GM12878 (cell line): ENCODE results near the gene CAMTA1. TPM values are rescaled to one million over a fixed set of nuclear protein-coding genes. Genes with fewer than 3 reads are reported as not detected.

Experiments
- ATAC-seq: fragments of 200-7000 bp; cut with Tn5 transposase; 3 replicates; pipeline ENCODE4 v1.9.1; 2020; ENCODE audit warnings: mild to moderate bottlenecking, moderate library complexity
- BruUV-seq: library from RNA; stranded (reverse); fragments of 400-500 nt; replicated peaks from 2 replicates; lab custom pipeline; 2021; lab: Mats Ljungman, UMichigan
- CTCF ChIA-PET: fragments of 300-600 bp; sonication (Branson Sonifier 250); formaldehyde crosslinking; extraction: SDS; loops from one replicate; lab custom pipeline; 2021; ENCODE audit warnings: inconsistent platforms; lab: Yijun Ruan, JAX
- POLR2A ChIA-PET: fragments of 350-600 bp; formaldehyde crosslinking; extraction: SDS; loops from one replicate; lab custom pipeline; 2021; ENCODE audit warnings: inconsistent platforms; lab: Charles Lee
- RAD21 ChIA-PET: fragments of 300-600 bp; sonication (Branson Sonifier 250); formaldehyde crosslinking; loops from one replicate; lab custom pipeline; 2023; ENCODE audit warnings: antibody characterized with exemption; ENCODE audit not compliant: unreplicated experiment; lab: Charles Lee
- SMC1A ChIA-PET: fragments of 300-600 bp; sonication (Branson Sonifier 250); formaldehyde crosslinking; loops from one replicate; lab custom pipeline; 2023; ENCODE audit not compliant: unreplicated experiment, uncharacterized antibody; lab: Charles Lee
- DNase-seq: peaks from one replicate; pipeline ENCODE4 v3.0.0-alpha.2; 2011; ENCODE audit warnings: low read depth, low spot score
- FAIRE-seq: peaks from 3 replicates; lab custom pipeline; 2011; peaks lifted over from hg19 to GRCh38; lab: Jason Lieb, UNC
- H2AFZ ChIP-seq: 2 replicates; pipeline ENCODE4 v1.6.0; 2011; ENCODE audit warnings: low read depth, low read length, control low read depth; ENCODE audit not compliant: control insufficient read depth
- H3K27ac ChIP-seq: 2 replicates; pipeline ENCODE4 v1.5.1; 2011; ENCODE audit warnings: control low read depth; ENCODE audit not compliant: control insufficient read depth, insufficient read depth
- H3K27me3 ChIP-seq, 2 experiments: replicated peaks in 1 of 2; 2 replicates each; pipeline versions ENCODE4 v1.6.0 to v1.6.1; 2011; ENCODE audit warnings: low read length in 1 of 2; ENCODE audit not compliant: control insufficient read depth in 2 of 2, insufficient read depth in 2 of 2
- H3K36me3 ChIP-seq, 2 experiments: 2 replicates each; pipeline ENCODE4 v1.5.1; 2011; ENCODE audit warnings: low read length in 1 of 2; ENCODE audit not compliant: control insufficient read depth in 2 of 2, insufficient read depth in 2 of 2
- H3K4me1 ChIP-seq: 2 replicates; pipeline ENCODE4 v1.6.1; 2011; ENCODE audit warnings: mild to moderate bottlenecking, low read length, moderate library complexity, mixed read lengths; ENCODE audit not compliant: control insufficient read depth, insufficient read depth
- H3K4me2 ChIP-seq: 2 replicates; pipeline ENCODE4 v1.6.0; 2011; ENCODE audit warnings: control low read depth; ENCODE audit not compliant: control insufficient read depth, insufficient read depth
- H3K4me3 ChIP-seq: fragments of 200-600 bp; sonication (generic); 2 replicates; pipeline ENCODE4 v1.5.1; 2016
- H3K79me2 ChIP-seq: 2 replicates; pipeline ENCODE4 v1.6.0; 2011; ENCODE audit warnings: low read length; ENCODE audit not compliant: control insufficient read depth, insufficient read depth
- H3K9ac ChIP-seq: 2 replicates; pipeline ENCODE4 v1.8.0; 2011; ENCODE audit warnings: low read length, control low read depth, mixed read lengths; ENCODE audit not compliant: control insufficient read depth, insufficient read depth
- H3K9me3 ChIP-seq: replicated peaks from 3 replicates; pipeline ENCODE4 v1.5.1; 2011; ENCODE audit warnings: mild to moderate bottlenecking, low read length; ENCODE audit not compliant: control insufficient read depth, insufficient read depth
- H4K20me1 ChIP-seq: 2 replicates; pipeline ENCODE4 v1.6.0; 2011; ENCODE audit not compliant: control insufficient read depth, insufficient read depth
- BCLAF1 ChIP-seq: fragments of 450-650 bp; IDR thresholded peaks from 2 replicates; pipeline ENCODE4 v1.6.1; 2017; ENCODE audit warnings: antibody characterized with exemption, mild to moderate bottlenecking, moderate library complexity
- CBFB ChIP-seq: IDR thresholded peaks from 2 replicates; pipeline ENCODE4 v1.6.1; 2016; ENCODE audit warnings: antibody characterized with exemption, low read depth
- IRF4 ChIP-seq: IDR thresholded peaks from 2 replicates; pipeline ENCODE4 v1.6.1; 2011; ENCODE audit warnings: low read depth, low read length
- JUND ChIP-seq: IDR thresholded peaks from 2 replicates; pipeline ENCODE4 v1.6.1; 2012; ENCODE audit warnings: low read depth, mild to moderate bottlenecking, low read length, improper control_type of control experiment, moderate library complexity
- MYC ChIP-seq: IDR thresholded peaks from 2 replicates; pipeline ENCODE4 v1.6.1; 2011; ENCODE audit warnings: mild to moderate bottlenecking, low read length, moderate library complexity, inconsistent platforms; ENCODE audit not compliant: insufficient read depth, insufficient replicate concordance, insufficient read length, severe bottlenecking
- NR2C2 ChIP-seq: IDR thresholded peaks from 2 replicates; pipeline ENCODE4 v1.6.1; 2011; ENCODE audit warnings: borderline replicate concordance, low read depth; ENCODE audit not compliant: control insufficient read depth, insufficient read length
- RB1 ChIP-seq: fragments of 450-650 bp; formaldehyde crosslinking; IDR thresholded peaks from 2 replicates; pipeline ENCODE4 v1.6.1; 2017; ENCODE audit warnings: mild to moderate bottlenecking, borderline replicate concordance
- SIN3A ChIP-seq: IDR thresholded peaks from 2 replicates; pipeline ENCODE4 v1.6.1; 2012; ENCODE audit warnings: low read depth, low read length, improper control_type of control experiment
- TCF12 ChIP-seq: IDR thresholded peaks from 2 replicates; pipeline ENCODE4 v1.6.1; 2011; ENCODE audit warnings: low read depth, mild to moderate bottlenecking, low read length
- ZNF207 ChIP-seq: fragments of 450-650 bp; IDR thresholded peaks from 2 replicates; pipeline ENCODE4 v1.6.1; 2014; ENCODE audit warnings: antibody characterized with exemption, mild to moderate bottlenecking, borderline replicate concordance
- ZNF384 ChIP-seq: IDR thresholded peaks from 2 replicates; pipeline ENCODE4 v1.6.1; 2012; ENCODE audit warnings: low read depth, mild to moderate bottlenecking, low read length, improper control_type of control experiment, borderline replicate concordance
- WGBS: methylation state at CpG from one replicate; pipeline ENCODE4 v1.1.6; 2016; ENCODE audit warnings: low lambda C conversion rate; ENCODE audit not compliant: insufficient replicate concordance, insufficient coverage; ENCODE audit errors: missing lambda C conversion rate; 5-methylcytosine and 5-hydroxymethylcytosine counted together
- in situ Hi-C: fragments of 300-500 bp; cut with MboI; formaldehyde crosslinking; loops from 9 replicates; pipeline ENCODE4 v1.14.3; 2018; ENCODE audit warnings: mixed read lengths
- intact Hi-C: fragments of 100-400 bp; cut with micrococcal nuclease; formaldehyde crosslinking; loops from one replicate; pipeline ENCODE4 v1.14.2; 2022; ENCODE audit not compliant: unreplicated experiment
- polyA plus RNA-seq, 11 experiments: library from polyadenylated mRNA; depleted of rRNA in 4 of 11; unstranded in 6 of 11; stranded (reverse) in 5 of 11; fragments of >200 nt; fragmentation: Nextera tagmentation in 4 of 11; fragmentation: Illumina TruSeq in 1 of 11; extraction: Ambion mirVana in 4 of 11; extraction: Trizol in 1 of 11; gene quantifications; 1 replicate in 1 of 11; 2 replicates in 10 of 11; pipeline versions ENCODE4 v1.2.1 to v1.2.3, GENCODE V29; 2011 to 2016; ENCODE audit warnings: inconsistent platforms in 2 of 11, missing spikeins in 2 of 11, low read depth in 1 of 11
- total RNA-seq, 4 experiments: library from RNA; depleted of rRNA in 3 of 4; stranded (reverse); fragments of >200 nt in 3 of 4; fragmentation: Illumina TruSeq in 1 of 4; extraction: Trizol in 1 of 4; gene quantifications; 2 replicates each; pipeline versions ENCODE4 v1.2.1 to v1.2.3, GENCODE V29; 2013 to 2021
- TF ChIP-seq, protein P1 (sequence below): fragments of 450-650 bp; IDR thresholded peaks from 2 replicates; pipeline ENCODE4 v1.6.1; 2016; ENCODE audit warnings: mild to moderate bottlenecking, moderate library complexity, borderline replicate concordance

CAMTA1 gene
- total and polyA plus RNA-seq, 10 of the 15 experiments (the other 5 are each of a cell fraction or from before 2014, with no cell fraction given), result 37.7 to 148 (median 76.4) TPM

- TF ChIP-seq SIN3A (no peak), ZNF384 (no peak), JUND (no peak), MYC (no peak)
- TF ChIP-seq, all 136 proteins: peak for 0
Observed at GRCh38 chr1:7587108-7587772, 802.0 kb downstream of the CAMTA1 start (continued).

GRCh38 chr1:7587773-7588456 is 802.7 kb downstream of the CAMTA1 start:
- TF ChIP-seq, protein P1, sequence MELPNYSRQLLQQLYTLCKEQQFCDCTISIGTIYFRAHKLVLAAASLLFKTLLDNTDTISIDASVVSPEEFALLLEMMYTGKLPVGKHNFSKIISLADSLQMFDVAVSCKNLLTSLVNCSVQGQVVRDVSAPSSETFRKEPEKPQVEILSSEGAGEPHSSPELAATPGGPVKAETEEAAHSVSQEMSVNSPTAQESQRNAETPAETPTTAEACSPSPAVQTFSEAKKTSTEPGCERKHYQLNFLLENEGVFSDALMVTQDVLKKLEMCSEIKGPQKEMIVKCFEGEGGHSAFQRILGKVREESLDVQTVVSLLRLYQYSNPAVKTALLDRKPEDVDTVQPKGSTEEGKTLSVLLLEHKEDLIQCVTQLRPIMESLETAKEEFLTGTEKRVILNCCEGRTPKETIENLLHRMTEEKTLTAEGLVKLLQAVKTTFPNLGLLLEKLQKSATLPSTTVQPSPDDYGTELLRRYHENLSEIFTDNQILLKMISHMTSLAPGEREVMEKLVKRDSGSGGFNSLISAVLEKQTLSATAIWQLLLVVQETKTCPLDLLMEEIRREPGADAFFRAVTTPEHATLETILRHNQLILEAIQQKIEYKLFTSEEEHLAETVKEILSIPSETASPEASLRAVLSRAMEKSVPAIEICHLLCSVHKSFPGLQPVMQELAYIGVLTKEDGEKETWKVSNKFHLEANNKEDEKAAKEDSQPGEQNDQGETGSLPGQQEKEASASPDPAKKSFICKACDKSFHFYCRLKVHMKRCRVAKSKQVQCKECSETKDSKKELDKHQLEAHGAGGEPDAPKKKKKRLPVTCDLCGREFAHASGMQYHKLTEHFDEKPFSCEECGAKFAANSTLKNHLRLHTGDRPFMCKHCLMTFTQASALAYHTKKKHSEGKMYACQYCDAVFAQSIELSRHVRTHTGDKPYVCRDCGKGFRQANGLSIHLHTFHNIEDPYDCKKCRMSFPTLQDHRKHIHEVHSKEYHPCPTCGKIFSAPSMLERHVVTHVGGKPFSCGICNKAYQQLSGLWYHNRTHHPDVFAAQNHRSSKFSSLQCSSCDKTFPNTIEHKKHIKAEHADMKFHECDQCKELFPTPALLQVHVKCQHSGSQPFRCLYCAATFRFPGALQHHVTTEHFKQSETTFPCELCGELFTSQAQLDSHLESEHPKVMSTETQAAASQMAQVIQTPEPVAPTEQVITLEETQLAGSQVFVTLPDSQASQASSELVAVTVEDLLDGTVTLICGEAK, result no peak
- TF ChIP-seq RB1 (no peak), CBFB (no peak), TCF12 (no peak), BCLAF1 (no peak), NR2C2 (no peak), ZNF207 (no peak), IRF4 (no peak), JUND (no peak)
- no peak for ATAC-seq
- H3K4me2 ChIP-seq, result no peak overlapping the region
- POLR2A ChIA-PET, result no interaction called here
- intact Hi-C loops (no loop called here), in situ Hi-C loops (no loop called here)
- H3K4me3 ChIP-seq, result no peak overlapping the region
- H3K27ac ChIP-seq, result no peak overlapping the region
- peaks cover 2% of the 10 kb centered on the region in 2 experiments; a peak in 2 of 4 replicates for H3K27me3 ChIP-seq
- H4K20me1 ChIP-seq, result no peaks in the 10 kb centered on the region; the same call in 1 of the 2 replicates
- H3K9ac ChIP-seq, result no peak overlapping the region
- no peak for DNase-seq
- H3K36me3 ChIP-seq, result no peaks in the 10 kb centered on the region
- no peaks in the 10 kb centered on the region for H3K9me3 ChIP-seq
- BruUV-seq, result no TSS peak
- H2AFZ ChIP-seq, result no peak overlapping the region
- H3K79me2 ChIP-seq, result no peaks in the 10 kb centered on the region
- RAD21 ChIA-PET, result no interaction called here
- SMC1A ChIA-PET, result no interaction called here
- no peaks in the 10 kb centered on the region for H3K4me1 ChIP-seq
- 15% methylated on average over 17 of the region's 17 CpGs for WGBS
- no peak for FAIRE-seq
- CTCF ChIA-PET, result no interaction called here
